Spleen (tissue), 11 donors: ENCODE measurements around the gene BRAF. TPM values are rescaled to one million over a fixed set of nuclear protein-coding genes. Genes with fewer than 3 reads are reported as not detected.
"Not testable (repeated sequence)": the region's sequence is repeated elsewhere in the genome, so short reads cannot be mapped to it uniquely, and the experiment has no call there.

Experiments used
- DNase-seq: peaks from one replicate; pipeline ENCODE4 v3.0.0-alpha.2; 2020
- H3K27ac ChIP-seq, 8 donors: fragments of 200-600 bp; sonication (generic) in 7 of 8; 1 replicate in 4 of 8; 2 replicates in 4 of 8; pipeline versions ENCODE4 v1.5.0 to v1.8.0; 2016 to 2021; ENCODE audit warnings: inconsistent platforms in 4 of 8, mild to moderate bottlenecking in 4 of 8, moderate library complexity in 1 of 8
- H3K27me3 ChIP-seq, 7 donors: fragments of 200-600 bp; sonication (generic) in 6 of 7; replicated peaks in 1 of 7; 1 replicate in 4 of 7; 2 replicates in 3 of 7; pipeline versions ENCODE4 v1.5.0 to v1.8.0; 2016 to 2021; ENCODE audit warnings: inconsistent platforms in 3 of 7, mild to moderate bottlenecking in 1 of 7
- H3K36me3 ChIP-seq, 6 donors: fragments of 200-600 bp; sonication (generic) in 5 of 6; 1 replicate in 4 of 6; 2 replicates in 2 of 6; pipeline versions ENCODE4 v1.5.0 to v1.8.0; 2016 to 2021; ENCODE audit warnings: inconsistent platforms in 2 of 6
- H3K4me1 ChIP-seq, 6 donors: fragments of 200-600 bp; sonication (generic) in 5 of 6; 1 replicate in 3 of 6; 2 replicates in 3 of 6; pipeline versions ENCODE4 v1.5.0 to v1.8.0; 2016 to 2021; ENCODE audit warnings: inconsistent platforms in 3 of 6
- H3K4me3 ChIP-seq, 8 donors: fragments of 200-600 bp; sonication (generic) in 7 of 8; 1 replicate in 4 of 8; 2 replicates in 4 of 8; pipeline versions ENCODE4 v1.5.0 to v1.8.0; 2016 to 2021; ENCODE audit warnings: inconsistent platforms in 4 of 8, mild to moderate bottlenecking in 4 of 8, moderate library complexity in 2 of 8
- H3K9me3 ChIP-seq, 8 donors: fragments of 200-600 bp; sonication (generic) in 7 of 8; 1 replicate in 4 of 8; 2 replicates in 4 of 8; pipeline versions ENCODE4 v1.5.0 to v1.8.0; 2016 to 2021; ENCODE audit warnings: inconsistent platforms in 4 of 8
- POLR2A ChIP-seq, 3 donors: fragments of 450-650 bp; IDR thresholded peaks; one replicate each; pipeline ENCODE4 v1.5.1; 2017; ENCODE audit warnings: antibody characterized with exemption in 3 of 3, mild to moderate bottlenecking in 1 of 3
- POLR2AphosphoS5 ChIP-seq, 3 donors: sonication (generic); formaldehyde crosslinking; IDR thresholded peaks; one replicate each; pipeline ENCODE4 v1.5.1; 2017; ENCODE audit warnings: antibody characterized with exemption in 3 of 3
- WGBS, 5 donors: extraction: QIAGEN DNeasy Blood & Tissue Kit in 3 of 5; methylation state at CpG; one replicate each; pipeline versions ENCODE4 v1.1.5 to v1.1.7; 2013 to 2018; 5-methylcytosine and 5-hydroxymethylcytosine counted together
- intact Hi-C: fragments of 100-400 bp; cut with DNase I; formaldehyde crosslinking; loops from one replicate; pipeline ENCODE4 v1.15.0; 2023; ENCODE audit warnings: low total_unique reads
- polyA plus RNA-seq, 3 donors: library from polyadenylated mRNA; stranded (reverse); fragments of 200-250 nt; gene quantifications; one replicate each; pipeline ENCODE4 v1.2.1, GENCODE V29; 2013
- total RNA-seq, 7 donors: library from RNA; depleted of rRNA in 3 of 7; stranded (reverse); fragments of >200 nt in 3 of 7; fragmentation: NEBNext Ultra II Directional in 4 of 7; extraction: Animal tissue kit (Norgen Biotek cat#: 25700) in 4 of 7; gene quantifications; one replicate each; pipeline versions ENCODE4 v1.1.0 to v1.2.1, GENCODE V29; 2016 to 2021
- TF ChIP-seq, protein P1 (sequence below), 11 experiments: fragments of 200-600 bp in 7 of 11; fragments of 450-650 bp in 4 of 11; sonication (generic) in 4 of 11; IDR thresholded peaks in 8 of 11; conservative IDR thresholded peaks in 3 of 11; 1 replicate in 7 of 11; 2 replicates in 4 of 11; pipeline versions ENCODE4 v1.4.0 to v1.8.0; 2016 to 2021; ENCODE audit warnings: antibody characterized with exemption in 11 of 11, inconsistent platforms in 4 of 11, mild to moderate bottlenecking in 1 of 11
- donor health status: healthy with polysubstance abuse.
- donor health status: DM: no; HTN: no; CAD: no; lungs with moderate emphysema.
- donor health status: DM: no; HTN: no; CAD: no.
- donor health status: Bipolar disorder and iron deficiency.
- donor health status: healthy.
- donor health status: DM: no; HTN: no; CAD: no.
- donor health status: DM: yes; HTN: yes; CAD: no.

BRAF gene
- total and polyA plus RNA-seq, 10 donors, result 4.3 to 82.7 (median 49.3) TPM

DNA sequence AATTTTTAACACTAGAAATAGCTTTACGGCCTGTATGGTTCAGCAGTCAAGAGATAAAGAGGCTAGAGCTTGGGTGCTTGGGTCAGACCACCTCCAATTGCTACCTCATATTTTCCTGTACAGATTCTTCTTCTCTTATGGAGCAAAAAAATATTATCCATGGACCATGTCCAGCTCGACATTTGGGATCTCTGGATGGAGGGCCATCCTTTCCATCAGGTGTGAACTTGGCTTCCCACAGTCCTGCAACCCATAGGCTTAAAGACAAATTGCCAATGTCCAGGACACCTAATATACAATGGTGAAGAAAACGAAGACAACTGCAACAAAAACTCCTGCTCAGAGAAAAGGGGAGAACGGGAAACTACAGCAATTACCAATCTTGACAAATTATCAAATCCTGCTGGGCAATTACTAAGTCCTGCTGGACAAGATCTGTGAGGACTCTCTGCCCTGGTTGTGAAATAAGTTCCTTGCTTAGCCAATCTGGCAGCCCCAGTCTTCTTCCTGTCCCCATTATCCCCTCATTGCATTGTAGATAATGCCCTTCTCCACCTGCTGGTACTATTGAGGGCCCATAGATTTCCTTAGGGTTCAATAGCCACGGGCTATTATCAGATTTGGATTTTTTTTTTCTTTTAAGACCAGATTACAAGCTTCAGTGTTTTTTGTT, 42.0 kb upstream of the BRAF start:
- TF ChIP-seq POLR2AphosphoS5 (IDR thresholded peaks at IDR 0.05) (no peak), POLR2A (IDR thresholded peaks at IDR 0.05) (no peak)
- TF ChIP-seq, protein P1, sequence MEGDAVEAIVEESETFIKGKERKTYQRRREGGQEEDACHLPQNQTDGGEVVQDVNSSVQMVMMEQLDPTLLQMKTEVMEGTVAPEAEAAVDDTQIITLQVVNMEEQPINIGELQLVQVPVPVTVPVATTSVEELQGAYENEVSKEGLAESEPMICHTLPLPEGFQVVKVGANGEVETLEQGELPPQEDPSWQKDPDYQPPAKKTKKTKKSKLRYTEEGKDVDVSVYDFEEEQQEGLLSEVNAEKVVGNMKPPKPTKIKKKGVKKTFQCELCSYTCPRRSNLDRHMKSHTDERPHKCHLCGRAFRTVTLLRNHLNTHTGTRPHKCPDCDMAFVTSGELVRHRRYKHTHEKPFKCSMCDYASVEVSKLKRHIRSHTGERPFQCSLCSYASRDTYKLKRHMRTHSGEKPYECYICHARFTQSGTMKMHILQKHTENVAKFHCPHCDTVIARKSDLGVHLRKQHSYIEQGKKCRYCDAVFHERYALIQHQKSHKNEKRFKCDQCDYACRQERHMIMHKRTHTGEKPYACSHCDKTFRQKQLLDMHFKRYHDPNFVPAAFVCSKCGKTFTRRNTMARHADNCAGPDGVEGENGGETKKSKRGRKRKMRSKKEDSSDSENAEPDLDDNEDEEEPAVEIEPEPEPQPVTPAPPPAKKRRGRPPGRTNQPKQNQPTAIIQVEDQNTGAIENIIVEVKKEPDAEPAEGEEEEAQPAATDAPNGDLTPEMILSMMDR (IDR thresholded peaks at IDR 0.05 in 8 of 11, conservative IDR thresholded peaks at IDR 0.05 in 3 of 11), result no peak
- DNase-seq, result no peak
- Histone ChIP-seq H3K27ac (no peak overlapping the region), H3K4me3 (no peak overlapping the region), H3K27me3 (no peaks in the 10 kb centered on the region), H3K4me1 (no peaks in the 10 kb centered on the region), H3K9me3 (no peaks in the 10 kb centered on the region), H3K36me3 (no peaks in the 10 kb centered on the region)
- 55 to 71% (median 64%) methylated on average over 5 of the region's 5 CpGs for WGBS, 5 donors
- intact Hi-C loops, result no loop called here

DNA sequence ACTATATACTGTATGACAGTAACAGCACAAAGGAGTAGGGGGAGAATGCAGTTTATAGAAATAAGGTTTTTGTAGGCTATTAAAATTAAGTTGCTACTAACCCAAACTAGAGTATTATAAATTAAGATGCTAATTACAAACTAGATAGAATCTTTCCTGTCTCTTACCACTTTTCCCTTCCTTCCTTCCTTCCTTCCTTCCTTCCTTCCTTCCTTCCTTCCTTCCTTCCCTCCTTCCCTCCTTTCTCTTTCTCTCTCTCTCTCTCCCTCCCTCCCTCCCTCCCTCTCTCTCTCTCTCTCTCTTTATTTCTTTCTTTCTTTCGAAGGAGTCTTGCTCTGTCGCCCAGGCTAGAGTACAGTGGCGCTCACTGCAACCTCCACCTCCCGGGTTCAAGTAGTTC, 36.4 kb upstream of the BRAF start:
- no peak overlapping the region for H3K27ac ChIP-seq
- no peak for DNase-seq
- no peaks in the 10 kb centered on the region for H3K36me3 ChIP-seq
- intact Hi-C loops, result no loop called here
- WGBS, 5 donors, result 91 to 98% (median 96%) methylated on average over 2 to 4 of the region's 4 CpGs
- TF ChIP-seq, protein P1 (IDR thresholded peaks at IDR 0.05 in 8 of 11, conservative IDR thresholded peaks at IDR 0.05 in 3 of 11), result no peak
- TF ChIP-seq POLR2A (IDR thresholded peaks at IDR 0.05), result no peak
- no peak for TF ChIP-seq POLR2AphosphoS5 (IDR thresholded peaks at IDR 0.05)
- no peaks in the 10 kb centered on the region for H3K4me1 ChIP-seq
- H3K27me3 ChIP-seq, result no peaks in the 10 kb centered on the region
- H3K4me3 ChIP-seq, result no peak overlapping the region
- H3K9me3 ChIP-seq, result peaks cover 0 to 30% (median 10%) of the 10 kb centered on the region in 8 donors

GRCh38 chr7:140956997-140957396, 32.3 kb upstream of the BRAF start:
- H3K27ac ChIP-seq, H3K36me3 ChIP-seq, DNase-seq, intact Hi-C loops, H3K27me3 ChIP-seq, H3K4me3 ChIP-seq, H3K4me1 ChIP-seq: not testable (repeated sequence)
- WGBS, 5 donors, result 92 to 96% (median 95%) methylated on average over 17 to 25 of the region's 25 CpGs
- H3K9me3 ChIP-seq, result peaks cover 0 to 30% (median 10%) of the 10 kb centered on the region in 8 donors

GRCh38 chr7:140945940-140946339, 21.2 kb upstream of the BRAF start:
- TF ChIP-seq POLR2AphosphoS5 (IDR thresholded peaks at IDR 0.05) (no peak), POLR2A (IDR thresholded peaks at IDR 0.05) (no peak)
- TF ChIP-seq, protein P1 (IDR thresholded peaks at IDR 0.05 in 8 of 11, conservative IDR thresholded peaks at IDR 0.05 in 3 of 11), result no peak
- Histone ChIP-seq H3K4me1 (no peaks in the 10 kb centered on the region), H3K9me3 (no peaks in the 10 kb centered on the region), H3K4me3 (no peak overlapping the region), H3K36me3 (no peaks in the 10 kb centered on the region), H3K27ac (no peak overlapping the region), H3K27me3 (peaks cover 0 to 18% (median 0%) of the 10 kb centered on the region in 7 donors)
- DNase-seq, result no peak
- 69 to 87% (median 76%) methylated on average over 2 of the region's 2 CpGs for WGBS, 5 donors
- intact Hi-C loops, result no loop called here

DNA sequence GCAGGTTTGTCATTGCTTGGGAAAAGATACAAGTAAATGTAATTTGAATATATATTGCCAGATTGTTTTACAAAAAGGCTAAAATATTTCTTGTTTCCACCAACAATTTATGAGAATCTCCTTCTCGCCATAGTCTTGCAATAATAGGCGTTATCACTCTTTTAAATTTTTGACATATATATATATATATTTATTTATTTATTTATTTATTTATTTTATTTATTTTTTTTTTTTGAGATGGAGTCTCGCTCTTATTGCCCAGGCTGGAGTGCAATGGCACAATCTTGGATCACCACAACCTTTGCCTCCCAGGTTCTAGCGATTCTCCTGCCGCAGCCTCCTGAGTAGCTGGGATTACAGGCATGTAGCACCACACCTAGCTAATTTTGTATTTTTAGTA, 17.5 kb upstream of the BRAF start:
- DNase-seq, H3K4me3 ChIP-seq, H3K27ac ChIP-seq, intact Hi-C loops, H3K27me3 ChIP-seq, H3K36me3 ChIP-seq, H3K9me3 ChIP-seq, H3K4me1 ChIP-seq: not testable (repeated sequence)
- WGBS, 5 donors, result 87 to 98% (median 95%) methylated on average over 5 of the region's 5 CpGs
